ENCODE measurements around the gene ELL. TPM values are rescaled to one million over a fixed set of nuclear protein-coding genes. Genes with fewer than 3 reads are reported as not detected.

ELL gene
- total RNA-seq, 1 donor, result 19.9 TPM

- TF ChIP-seq, protein P1, sequence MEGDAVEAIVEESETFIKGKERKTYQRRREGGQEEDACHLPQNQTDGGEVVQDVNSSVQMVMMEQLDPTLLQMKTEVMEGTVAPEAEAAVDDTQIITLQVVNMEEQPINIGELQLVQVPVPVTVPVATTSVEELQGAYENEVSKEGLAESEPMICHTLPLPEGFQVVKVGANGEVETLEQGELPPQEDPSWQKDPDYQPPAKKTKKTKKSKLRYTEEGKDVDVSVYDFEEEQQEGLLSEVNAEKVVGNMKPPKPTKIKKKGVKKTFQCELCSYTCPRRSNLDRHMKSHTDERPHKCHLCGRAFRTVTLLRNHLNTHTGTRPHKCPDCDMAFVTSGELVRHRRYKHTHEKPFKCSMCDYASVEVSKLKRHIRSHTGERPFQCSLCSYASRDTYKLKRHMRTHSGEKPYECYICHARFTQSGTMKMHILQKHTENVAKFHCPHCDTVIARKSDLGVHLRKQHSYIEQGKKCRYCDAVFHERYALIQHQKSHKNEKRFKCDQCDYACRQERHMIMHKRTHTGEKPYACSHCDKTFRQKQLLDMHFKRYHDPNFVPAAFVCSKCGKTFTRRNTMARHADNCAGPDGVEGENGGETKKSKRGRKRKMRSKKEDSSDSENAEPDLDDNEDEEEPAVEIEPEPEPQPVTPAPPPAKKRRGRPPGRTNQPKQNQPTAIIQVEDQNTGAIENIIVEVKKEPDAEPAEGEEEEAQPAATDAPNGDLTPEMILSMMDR (IDR thresholded peaks at IDR 0.05; ENCODE audit: insufficient read depth, low read depth, low read length), result no peak
- DNase-seq (ENCODE audit: low read depth), result no peak
- H3K4me3 ChIP-seq (ENCODE audit: low read depth, low read length), result no peak overlapping the region
Measured at GRCh38 chr19:18434411-18435175, 87.3 kb downstream of the ELL start.

GRCh38 chr19:18433735-18434398 lies 88.0 kb downstream of the ELL start:
- TF ChIP-seq, protein P1 (IDR thresholded peaks at IDR 0.05; ENCODE audit: insufficient read depth, low read depth, low read length), result no peak
- DNase-seq (ENCODE audit: low read depth), result no peak
- H3K4me3 ChIP-seq (ENCODE audit: low read depth, low read length), result peak overlapping the region; percentile 35

DNA sequence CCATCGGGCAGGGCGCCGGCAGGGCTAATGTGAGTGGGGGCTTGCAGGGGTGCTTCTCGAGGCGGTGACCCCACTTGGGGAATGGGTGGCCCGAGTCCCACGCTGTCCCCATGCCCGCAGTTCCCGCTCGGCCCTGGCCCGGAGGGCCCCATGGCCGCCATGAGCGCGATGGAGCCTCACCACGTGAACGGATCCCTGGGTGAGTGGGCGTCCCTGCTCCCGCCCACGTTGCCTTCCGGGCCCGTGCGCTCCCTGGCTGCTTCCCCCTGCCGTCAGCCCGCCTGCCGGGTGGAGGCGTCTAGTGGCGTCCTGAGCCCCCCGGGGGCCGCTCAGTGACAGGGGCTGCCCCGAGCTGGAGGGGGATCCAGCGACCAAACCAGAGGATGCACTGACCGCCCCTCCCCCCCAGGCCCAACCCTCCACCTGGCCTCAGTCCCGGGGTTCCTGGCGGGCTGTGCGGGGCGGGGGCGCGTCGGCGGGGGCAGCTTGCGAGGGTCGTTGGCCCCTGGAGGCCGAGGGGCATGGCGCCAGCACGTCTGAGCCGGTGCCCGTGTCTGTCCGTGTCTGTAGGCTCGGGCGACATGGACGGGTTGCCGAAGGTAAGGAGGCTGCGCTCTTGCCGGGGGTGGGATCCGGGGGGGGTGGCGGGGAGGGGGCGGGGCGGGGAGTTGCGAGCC lies 88.7 kb downstream of the ELL start:
- TF ChIP-seq, protein P1 (IDR thresholded peaks at IDR 0.05; ENCODE audit: insufficient read depth, low read depth, low read length), result no peak
- DNase-seq (ENCODE audit: low read depth), result no peak
- H3K4me3 ChIP-seq (ENCODE audit: low read depth, low read length), result peak overlapping the region; percentile 41

- DNase-seq (ENCODE audit: low read depth), result no peak
- TF ChIP-seq, protein P1 (IDR thresholded peaks at IDR 0.05; ENCODE audit: insufficient read depth, low read depth, low read length), result no peak
- H3K4me3 ChIP-seq (ENCODE audit: low read depth, low read length), result peak overlapping the region; percentile 41
Measured at GRCh38 chr19:18432275-18433014, 89.4 kb downstream of the ELL start.

- TF ChIP-seq, protein P1 (IDR thresholded peaks at IDR 0.05; ENCODE audit: insufficient read depth, low read depth, low read length), result no peak
- DNase-seq (ENCODE audit: low read depth), result no peak
Measured at GRCh38 chr19:18431351-18432197, 90.3 kb downstream of the ELL start.

More at GRCh38 chr19:18431351-18432197, 90.3 kb downstream of the ELL start:
- no peak overlapping the region for H3K4me3 ChIP-seq (ENCODE audit: low read depth, low read length)

Data from fibroblast of villous mesenchyme (primary cell).